ENCODE data around the gene SNRNP200. TPM values are rescaled to one million over a fixed set of nuclear protein-coding genes. Genes with fewer than 3 reads are reported as not detected.

Gene SNRNP200
- total RNA-seq, 4 donors from 2014 or later = 75.8 to 150 (median 110) TPM

- H3K27ac ChIP-seq = no peak overlapping the region
- no peaks in the 10 kb centered on the region for H3K36me3 ChIP-seq
- WGBS = 91% methylated on average over 9 of the region's 9 CpGs
- H3K4me3 ChIP-seq = no peak overlapping the region
- no peak for DNase-seq (ENCODE audit: low spot score in 2 of 2)
- H3K9me3 ChIP-seq = no peaks in the 10 kb centered on the region
- H3K27me3 ChIP-seq = no peaks in the 10 kb centered on the region
- H3K4me1 ChIP-seq = peaks cover 6% of the 10 kb centered on the region
- TF ChIP-seq CTCF (IDR thresholded peaks at IDR 0.05) = no peak
- no peak for TF ChIP-seq POLR2A (IDR thresholded peaks at IDR 0.05)
- no peak for TF ChIP-seq EP300 (IDR thresholded peaks at IDR 0.05)
- no peak for TF ChIP-seq POLR2AphosphoS5 (IDR thresholded peaks at IDR 0.05)
Observed at GRCh38 chr2:96340493-96341414, 35.4 kb upstream of the SNRNP200 start.

- H3K27ac ChIP-seq = no peak overlapping the region
- H3K36me3 ChIP-seq = no peaks in the 10 kb centered on the region
- 84% methylated on average over 3 of the region's 3 CpGs for WGBS
- no peak for DNase-seq (ENCODE audit: low spot score in 2 of 2)
- no peaks in the 10 kb centered on the region for H3K27me3 ChIP-seq
- no peaks in the 10 kb centered on the region for H3K9me3 ChIP-seq
- H3K4me1 ChIP-seq = peaks cover 14% of the 10 kb centered on the region
- no peak overlapping the region for H3K4me3 ChIP-seq
- TF ChIP-seq EP300 (IDR thresholded peaks at IDR 0.05) (no peak), CTCF (IDR thresholded peaks at IDR 0.05) (no peak), POLR2A (IDR thresholded peaks at IDR 0.05) (no peak), POLR2AphosphoS5 (IDR thresholded peaks at IDR 0.05) (no peak)
Observed at GRCh38 chr2:96336873-96337272, 31.5 kb upstream of the SNRNP200 start.

GRCh38 chr2:96336104-96336775 is 30.9 kb upstream of the SNRNP200 start:
- Histone ChIP-seq H3K27me3 (no peaks in the 10 kb centered on the region), H3K4me3 (peak overlapping the region; percentile 59), H3K9me3 (no peaks in the 10 kb centered on the region), H3K36me3 (no peaks in the 10 kb centered on the region), H3K4me1 (peaks cover 14% of the 10 kb centered on the region), H3K27ac (no peak overlapping the region)
- no peak for DNase-seq (ENCODE audit: low spot score in 2 of 2)
- TF ChIP-seq POLR2AphosphoS5 (IDR thresholded peaks at IDR 0.05) (no peak), POLR2A (IDR thresholded peaks at IDR 0.05) (no peak), CTCF (IDR thresholded peaks at IDR 0.05) (no peak), EP300 (IDR thresholded peaks at IDR 0.05) (no peak)
- WGBS = 14% methylated on average over 15 of the region's 15 CpGs

GRCh38 chr2:96333708-96334107 is 28.4 kb upstream of the SNRNP200 start:
- Histone ChIP-seq H3K27ac (no peak overlapping the region), H3K27me3 (no peaks in the 10 kb centered on the region), H3K36me3 (no peaks in the 10 kb centered on the region), H3K4me3 (no peak overlapping the region), H3K9me3 (no peaks in the 10 kb centered on the region), H3K4me1 (peaks cover 23% of the 10 kb centered on the region)
- no peak for TF ChIP-seq CTCF (IDR thresholded peaks at IDR 0.05)
- no peak for TF ChIP-seq EP300 (IDR thresholded peaks at IDR 0.05)
- no peak for TF ChIP-seq POLR2AphosphoS5 (IDR thresholded peaks at IDR 0.05)
- no peak for TF ChIP-seq POLR2A (IDR thresholded peaks at IDR 0.05)
- DNase-seq (ENCODE audit: low spot score in 2 of 2) = no peak
- WGBS = 85% methylated on average over 3 of the region's 3 CpGs

GRCh38 chr2:96330407-96330806 is 25.1 kb upstream of the SNRNP200 start:
- no peak for DNase-seq (ENCODE audit: low spot score in 2 of 2)
- Histone ChIP-seq H3K4me1 (peaks cover 26% of the 10 kb centered on the region), H3K27me3 (peaks cover 3% of the 10 kb centered on the region), H3K36me3 (no peaks in the 10 kb centered on the region), H3K27ac (no peak overlapping the region), H3K9me3 (no peaks in the 10 kb centered on the region), H3K4me3 (no peak overlapping the region)
- TF ChIP-seq POLR2AphosphoS5 (IDR thresholded peaks at IDR 0.05) (no peak), CTCF (IDR thresholded peaks at IDR 0.05) (no peak), EP300 (IDR thresholded peaks at IDR 0.05) (no peak), POLR2A (IDR thresholded peaks at IDR 0.05) (no peak)
- WGBS = 29% methylated on average over 1 of the region's 1 CpG
